ENCODE measurements around the gene SERPINB1. TPM values are rescaled to one million over a fixed set of nuclear protein-coding genes. Genes with fewer than 3 reads are reported as not detected.

Gene SERPINB1
- total and polyA plus RNA-seq, 10 of the 15 experiments (the other 5 are each of a cell fraction or from before 2014, with no cell fraction given): 0.45 to 2.4 (median 0.83) TPM

DNA sequence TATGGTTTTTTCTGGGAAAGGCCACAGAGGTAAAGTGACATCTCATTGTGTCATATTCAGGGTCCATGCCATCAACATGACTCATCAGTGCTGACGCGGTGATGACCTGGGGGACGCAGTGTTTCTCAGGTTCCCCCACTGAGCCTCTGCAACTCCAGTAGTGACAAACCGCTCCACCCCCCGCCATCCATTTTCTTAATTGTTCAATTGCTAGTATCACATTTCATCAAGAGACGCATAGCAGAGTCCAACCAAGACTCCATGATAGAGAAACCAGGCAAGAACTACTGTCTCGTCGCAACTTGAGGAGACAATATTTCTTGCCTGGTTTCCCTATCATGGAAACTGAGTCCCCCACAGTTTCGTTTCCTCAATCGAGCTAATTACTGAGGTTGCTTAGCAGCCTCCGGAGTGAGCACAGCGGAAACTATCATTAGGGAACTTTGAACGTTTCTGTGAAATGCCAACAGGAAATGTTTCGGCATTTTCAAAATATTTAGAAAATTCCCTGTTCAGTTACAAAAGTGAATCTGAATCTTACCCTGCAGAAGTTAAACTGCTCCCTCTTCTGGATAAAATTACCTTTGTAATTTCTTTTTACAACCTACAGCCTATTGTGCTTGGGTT, 12.2 kb upstream of the SERPINB1 start (continued):
- TF ChIP-seq, protein P1, sequence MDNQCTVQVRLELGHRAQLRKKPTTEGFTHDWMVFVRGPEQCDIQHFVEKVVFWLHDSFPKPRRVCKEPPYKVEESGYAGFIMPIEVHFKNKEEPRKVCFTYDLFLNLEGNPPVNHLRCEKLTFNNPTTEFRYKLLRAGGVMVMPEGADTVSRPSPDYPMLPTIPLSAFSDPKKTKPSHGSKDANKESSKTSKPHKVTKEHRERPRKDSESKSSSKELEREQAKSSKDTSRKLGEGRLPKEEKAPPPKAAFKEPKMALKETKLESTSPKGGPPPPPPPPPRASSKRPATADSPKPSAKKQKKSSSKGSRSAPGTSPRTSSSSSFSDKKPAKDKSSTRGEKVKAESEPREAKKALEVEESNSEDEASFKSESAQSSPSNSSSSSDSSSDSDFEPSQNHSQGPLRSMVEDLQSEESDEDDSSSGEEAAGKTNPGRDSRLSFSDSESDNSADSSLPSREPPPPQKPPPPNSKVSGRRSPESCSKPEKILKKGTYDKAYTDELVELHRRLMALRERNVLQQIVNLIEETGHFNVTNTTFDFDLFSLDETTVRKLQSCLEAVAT (IDR thresholded peaks at IDR 0.05): peak; percentile 66; the same call in 1 of the 2 replicates
- TF ChIP-seq FOS (IDR thresholded peaks at IDR 0.05; ENCODE audit: borderline replicate concordance, extremely low read depth, insufficient read length) (no peak), RAD21 (IDR thresholded peaks at IDR 0.05; ENCODE audit: insufficient read depth, low read depth, low read length) (peak; percentile 15; the same call in 1 of the 2 replicates), HDGF (IDR thresholded peaks at IDR 0.05) (0 out of 2 replicates have a peak, but pooled peaks have one; percentile 17), MTA2 (IDR thresholded peaks at IDR 0.05; ENCODE audit: low read depth) (peak; percentile 97), NR2F1 (conservative IDR thresholded peaks at IDR 0.05) (peak; percentile 78), SIN3A (IDR thresholded peaks at IDR 0.05; ENCODE audit: low read depth, low read length) (no peak), POLR2A (IDR thresholded peaks at IDR 0.05; ENCODE audit: low read depth, low read length) (no peak), SPI1 (IDR thresholded peaks at IDR 0.05; ENCODE audit: borderline replicate concordance, insufficient read depth, low read depth, low read length) (peak; percentile 91), MXI1 (IDR thresholded peaks at IDR 0.05; ENCODE audit: low read depth, low read length) (no peak; the same call in 1 of the 2 replicates), ATF7 (IDR thresholded peaks at IDR 0.05; ENCODE audit: low read depth) (peak; percentile 88), NFIC (IDR thresholded peaks at IDR 0.05; ENCODE audit: low read depth, low read length) (0 out of 2 replicates have a peak, but pooled peaks have one; percentile 47), IKZF2 (IDR thresholded peaks at IDR 0.05) (peak; percentile 96), CREB1 (IDR thresholded peaks at IDR 0.05; ENCODE audit: low read depth) (peak; percentile 98), CHD2 (IDR thresholded peaks at IDR 0.05; ENCODE audit: borderline replicate concordance, low read depth, low read length) (peak; percentile 66; the same call in 1 of the 2 replicates)
- TF ChIP-seq, protein P2, sequence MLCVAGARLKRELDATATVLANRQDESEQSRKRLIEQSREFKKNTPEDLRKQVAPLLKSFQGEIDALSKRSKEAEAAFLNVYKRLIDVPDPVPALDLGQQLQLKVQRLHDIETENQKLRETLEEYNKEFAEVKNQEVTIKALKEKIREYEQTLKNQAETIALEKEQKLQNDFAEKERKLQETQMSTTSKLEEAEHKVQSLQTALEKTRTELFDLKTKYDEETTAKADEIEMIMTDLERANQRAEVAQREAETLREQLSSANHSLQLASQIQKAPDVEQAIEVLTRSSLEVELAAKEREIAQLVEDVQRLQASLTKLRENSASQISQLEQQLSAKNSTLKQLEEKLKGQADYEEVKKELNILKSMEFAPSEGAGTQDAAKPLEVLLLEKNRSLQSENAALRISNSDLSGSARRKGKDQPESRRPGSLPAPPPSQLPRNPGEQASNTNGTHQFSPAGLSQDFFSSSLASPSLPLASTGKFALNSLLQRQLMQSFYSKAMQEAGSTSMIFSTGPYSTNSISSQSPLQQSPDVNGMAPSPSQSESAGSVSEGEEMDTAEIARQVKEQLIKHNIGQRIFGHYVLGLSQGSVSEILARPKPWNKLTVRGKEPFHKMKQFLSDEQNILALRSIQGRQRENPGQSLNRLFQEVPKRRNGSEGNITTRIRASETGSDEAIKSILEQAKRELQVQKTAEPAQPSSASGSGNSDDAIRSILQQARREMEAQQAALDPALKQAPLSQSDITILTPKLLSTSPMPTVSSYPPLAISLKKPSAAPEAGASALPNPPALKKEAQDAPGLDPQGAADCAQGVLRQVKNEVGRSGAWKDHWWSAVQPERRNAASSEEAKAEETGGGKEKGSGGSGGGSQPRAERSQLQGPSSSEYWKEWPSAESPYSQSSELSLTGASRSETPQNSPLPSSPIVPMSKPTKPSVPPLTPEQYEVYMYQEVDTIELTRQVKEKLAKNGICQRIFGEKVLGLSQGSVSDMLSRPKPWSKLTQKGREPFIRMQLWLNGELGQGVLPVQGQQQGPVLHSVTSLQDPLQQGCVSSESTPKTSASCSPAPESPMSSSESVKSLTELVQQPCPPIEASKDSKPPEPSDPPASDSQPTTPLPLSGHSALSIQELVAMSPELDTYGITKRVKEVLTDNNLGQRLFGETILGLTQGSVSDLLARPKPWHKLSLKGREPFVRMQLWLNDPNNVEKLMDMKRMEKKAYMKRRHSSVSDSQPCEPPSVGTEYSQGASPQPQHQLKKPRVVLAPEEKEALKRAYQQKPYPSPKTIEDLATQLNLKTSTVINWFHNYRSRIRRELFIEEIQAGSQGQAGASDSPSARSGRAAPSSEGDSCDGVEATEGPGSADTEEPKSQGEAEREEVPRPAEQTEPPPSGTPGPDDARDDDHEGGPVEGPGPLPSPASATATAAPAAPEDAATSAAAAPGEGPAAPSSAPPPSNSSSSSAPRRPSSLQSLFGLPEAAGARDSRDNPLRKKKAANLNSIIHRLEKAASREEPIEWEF (IDR thresholded peaks at IDR 0.05; ENCODE audit: insufficient replicate concordance, low read depth, low read length): peak; percentile 6
- TF ChIP-seq, protein P3, sequence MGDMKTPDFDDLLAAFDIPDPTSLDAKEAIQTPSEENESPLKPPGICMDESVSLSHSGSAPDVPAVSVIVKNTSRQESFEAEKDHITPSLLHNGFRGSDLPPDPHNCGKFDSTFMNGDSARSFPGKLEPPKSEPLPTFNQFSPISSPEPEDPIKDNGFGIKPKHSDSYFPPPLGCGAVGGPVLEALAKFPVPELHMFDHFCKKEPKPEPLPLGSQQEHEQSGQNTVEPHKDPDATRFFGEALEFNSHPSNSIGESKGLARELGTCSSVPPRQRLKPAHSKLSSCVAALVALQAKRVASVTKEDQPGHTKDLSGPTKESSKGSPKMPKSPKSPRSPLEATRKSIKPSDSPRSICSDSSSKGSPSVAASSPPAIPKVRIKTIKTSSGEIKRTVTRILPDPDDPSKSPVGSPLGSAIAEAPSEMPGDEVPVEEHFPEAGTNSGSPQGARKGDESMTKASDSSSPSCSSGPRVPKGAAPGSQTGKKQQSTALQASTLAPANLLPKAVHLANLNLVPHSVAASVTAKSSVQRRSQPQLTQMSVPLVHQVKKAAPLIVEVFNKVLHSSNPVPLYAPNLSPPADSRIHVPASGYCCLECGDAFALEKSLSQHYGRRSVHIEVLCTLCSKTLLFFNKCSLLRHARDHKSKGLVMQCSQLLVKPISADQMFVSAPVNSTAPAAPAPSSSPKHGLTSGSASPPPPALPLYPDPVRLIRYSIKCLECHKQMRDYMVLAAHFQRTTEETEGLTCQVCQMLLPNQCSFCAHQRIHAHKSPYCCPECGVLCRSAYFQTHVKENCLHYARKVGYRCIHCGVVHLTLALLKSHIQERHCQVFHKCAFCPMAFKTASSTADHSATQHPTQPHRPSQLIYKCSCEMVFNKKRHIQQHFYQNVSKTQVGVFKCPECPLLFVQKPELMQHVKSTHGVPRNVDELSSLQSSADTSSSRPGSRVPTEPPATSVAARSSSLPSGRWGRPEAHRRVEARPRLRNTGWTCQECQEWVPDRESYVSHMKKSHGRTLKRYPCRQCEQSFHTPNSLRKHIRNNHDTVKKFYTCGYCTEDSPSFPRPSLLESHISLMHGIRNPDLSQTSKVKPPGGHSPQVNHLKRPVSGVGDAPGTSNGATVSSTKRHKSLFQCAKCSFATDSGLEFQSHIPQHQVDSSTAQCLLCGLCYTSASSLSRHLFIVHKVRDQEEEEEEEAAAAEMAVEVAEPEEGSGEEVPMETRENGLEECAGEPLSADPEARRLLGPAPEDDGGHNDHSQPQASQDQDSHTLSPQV (IDR thresholded peaks at IDR 0.05): peak; percentile 10; the same call in 1 of the 2 replicates
